ENCODE results near the gene TP53I11.

Gene TP53I11

DNA sequence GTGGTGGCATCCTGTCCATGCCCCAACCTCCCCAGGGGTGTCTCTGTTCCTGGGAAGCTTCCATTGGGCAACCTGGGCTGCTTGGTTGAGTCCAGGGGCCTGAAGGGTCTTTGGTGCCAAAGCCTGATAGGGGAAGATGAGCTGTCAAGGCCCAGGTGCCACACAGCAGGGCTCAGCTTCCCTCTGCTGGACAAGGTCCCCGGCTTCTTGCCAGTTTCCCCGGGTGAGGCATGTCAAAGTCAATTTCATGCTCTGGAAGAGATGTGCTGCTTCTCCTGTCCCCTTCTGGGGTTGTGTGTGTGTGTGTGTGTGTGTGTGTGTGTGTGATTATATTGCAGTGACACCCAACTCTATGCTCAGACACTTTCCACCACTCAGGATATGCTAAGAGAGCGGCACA lies 26.9 kb downstream of the TP53I11 start:
- TF ChIP-seq, protein P1, sequence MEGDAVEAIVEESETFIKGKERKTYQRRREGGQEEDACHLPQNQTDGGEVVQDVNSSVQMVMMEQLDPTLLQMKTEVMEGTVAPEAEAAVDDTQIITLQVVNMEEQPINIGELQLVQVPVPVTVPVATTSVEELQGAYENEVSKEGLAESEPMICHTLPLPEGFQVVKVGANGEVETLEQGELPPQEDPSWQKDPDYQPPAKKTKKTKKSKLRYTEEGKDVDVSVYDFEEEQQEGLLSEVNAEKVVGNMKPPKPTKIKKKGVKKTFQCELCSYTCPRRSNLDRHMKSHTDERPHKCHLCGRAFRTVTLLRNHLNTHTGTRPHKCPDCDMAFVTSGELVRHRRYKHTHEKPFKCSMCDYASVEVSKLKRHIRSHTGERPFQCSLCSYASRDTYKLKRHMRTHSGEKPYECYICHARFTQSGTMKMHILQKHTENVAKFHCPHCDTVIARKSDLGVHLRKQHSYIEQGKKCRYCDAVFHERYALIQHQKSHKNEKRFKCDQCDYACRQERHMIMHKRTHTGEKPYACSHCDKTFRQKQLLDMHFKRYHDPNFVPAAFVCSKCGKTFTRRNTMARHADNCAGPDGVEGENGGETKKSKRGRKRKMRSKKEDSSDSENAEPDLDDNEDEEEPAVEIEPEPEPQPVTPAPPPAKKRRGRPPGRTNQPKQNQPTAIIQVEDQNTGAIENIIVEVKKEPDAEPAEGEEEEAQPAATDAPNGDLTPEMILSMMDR (conservative IDR thresholded peaks at IDR 0.05; ENCODE audit: low read depth): no peak
- CTCF ChIA-PET: interaction anchor here (0.6 to 1.1 kb wide), 3 partner anchors 9 to 194 kb away, joined by 3 to 4 read pairs (median 3); no protein-coding TSS in a partner anchor
- DNase-seq (ENCODE audit: low spot score): no peak
- H3K27ac ChIP-seq: no peak overlapping the region
- POLR2A ChIA-PET (ENCODE audit: low non-redundant PET): no interaction called here

DNA sequence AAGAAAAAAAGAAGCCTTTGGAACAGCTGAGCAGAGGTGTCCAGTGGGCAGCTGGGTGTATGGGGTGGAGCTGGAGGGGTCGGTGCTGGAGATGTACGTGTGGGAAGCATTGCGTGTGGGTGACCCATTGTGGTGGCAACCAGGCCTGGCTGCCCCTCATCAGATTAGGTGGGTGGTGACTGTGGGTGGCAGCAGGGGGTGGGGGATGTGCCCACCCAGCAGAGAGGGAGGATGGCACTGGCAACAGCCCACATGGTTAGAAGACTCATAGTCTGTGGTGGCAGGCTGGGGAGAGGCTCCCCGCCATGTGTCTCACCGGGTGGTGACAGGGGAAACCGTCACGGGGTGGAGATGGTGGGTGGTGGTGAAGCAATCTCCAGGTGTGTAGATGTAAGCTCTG lies 27.6 kb downstream of the TP53I11 start:
- no peak for DNase-seq (ENCODE audit: low spot score)
- H3K27ac ChIP-seq: no peak overlapping the region
- TF ChIP-seq, protein P1 (conservative IDR thresholded peaks at IDR 0.05; ENCODE audit: low read depth): no peak
- ChIA-PET CTCF (interaction anchor here (0.6 to 1.1 kb wide), 3 partner anchors 10 to 182 kb away, joined by 3 to 4 read pairs (median 3); no protein-coding TSS in a partner anchor), POLR2A (ENCODE audit: low non-redundant PET) (no interaction called here)

DNA sequence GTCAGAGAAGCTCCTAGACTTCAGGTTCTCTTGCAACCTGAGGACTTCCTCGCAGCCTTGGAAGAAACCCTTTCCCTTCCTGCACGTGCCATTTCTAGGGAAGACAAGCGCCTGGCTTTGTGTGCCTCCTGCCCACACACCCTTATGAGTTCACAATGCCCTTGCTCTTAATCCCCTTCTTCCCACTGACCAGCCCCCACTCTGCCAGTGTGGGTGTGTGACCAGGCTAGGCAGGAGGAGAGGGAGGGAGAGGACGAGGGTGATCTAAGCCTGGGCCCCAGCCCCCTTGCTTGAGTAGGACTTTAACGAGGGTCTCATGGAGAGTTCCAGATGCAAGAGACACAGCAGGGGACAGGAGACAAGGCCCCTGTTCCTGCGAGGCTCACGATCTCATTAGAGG lies 30.2 kb downstream of the TP53I11 start:
- ChIA-PET CTCF (interaction anchor here (0.6 to 1.2 kb wide), 3 partner anchors 9 to 787 kb away, joined by 3 to 4 read pairs (median 3); no protein-coding TSS in a partner anchor), POLR2A (ENCODE audit: low non-redundant PET) (no interaction called here)
- no peak overlapping the region for H3K27ac ChIP-seq
- DNase-seq (ENCODE audit: low spot score): no peak
- TF ChIP-seq, protein P1 (conservative IDR thresholded peaks at IDR 0.05; ENCODE audit: low read depth): no peak

DNA sequence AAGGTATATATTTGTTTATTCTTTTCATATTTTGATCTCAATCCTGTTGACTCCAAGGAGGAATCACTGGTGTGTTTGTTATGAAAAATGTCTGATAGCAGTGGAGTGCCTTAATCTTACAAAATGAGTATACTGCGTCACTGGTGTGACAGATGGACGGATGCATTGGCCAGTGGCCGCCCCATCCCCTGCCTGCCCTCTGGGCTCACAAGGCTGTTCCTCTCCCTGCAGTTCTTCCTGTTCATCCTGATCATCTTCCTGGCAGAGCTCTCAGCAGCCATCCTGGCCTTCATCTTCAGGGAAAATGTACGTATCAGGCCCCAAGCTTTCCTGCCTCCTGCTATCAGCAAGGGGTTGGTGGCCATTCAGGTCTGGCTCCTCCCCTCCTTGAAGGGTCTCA lies 32.9 kb downstream of the TP53I11 start:
- CTCF ChIA-PET: interaction anchor here (0.8 to 1.0 kb wide), 2 partner anchors 9 to 151 kb away, joined by 3 read pairs; no protein-coding TSS in a partner anchor
- POLR2A ChIA-PET (ENCODE audit: low non-redundant PET): no interaction called here

DNA sequence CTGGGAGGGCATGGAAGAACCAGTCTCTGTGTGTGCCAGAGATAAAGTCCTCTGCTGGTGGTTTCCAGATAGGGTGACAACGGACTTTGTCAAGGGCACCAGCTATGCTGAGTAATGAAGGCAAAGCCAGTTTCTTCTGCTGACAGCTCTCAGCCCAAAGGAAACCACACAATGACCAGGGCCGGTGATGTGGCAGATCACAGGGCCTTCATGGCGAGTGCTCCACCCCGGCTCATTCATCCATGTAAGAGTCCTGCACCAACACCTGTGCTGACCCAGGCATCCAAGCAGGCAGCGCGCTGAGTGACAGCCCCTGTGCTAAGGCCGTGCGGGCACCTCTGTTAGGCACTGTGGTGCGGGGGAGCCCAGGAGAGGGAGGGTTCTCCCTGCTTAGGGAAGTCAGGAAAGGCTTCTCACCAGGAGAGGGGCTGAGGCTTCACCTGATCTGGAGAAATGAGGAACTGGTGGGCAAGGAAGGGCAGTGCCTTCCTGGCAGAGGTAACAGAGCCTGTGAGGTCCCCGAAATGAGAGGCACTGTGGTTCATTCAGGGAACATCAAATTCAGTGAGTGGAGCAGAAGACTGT lies 33.8 kb downstream of the TP53I11 start:
- H3K27ac ChIP-seq: no peak overlapping the region

More for the DNA sequence above, 32.9 kb downstream of the TP53I11 start:
- H3K27ac ChIP-seq: no peak overlapping the region
- no peak for DNase-seq (ENCODE audit: low spot score)
- TF ChIP-seq, protein P1 (conservative IDR thresholded peaks at IDR 0.05; ENCODE audit: low read depth): no peak

DNA sequence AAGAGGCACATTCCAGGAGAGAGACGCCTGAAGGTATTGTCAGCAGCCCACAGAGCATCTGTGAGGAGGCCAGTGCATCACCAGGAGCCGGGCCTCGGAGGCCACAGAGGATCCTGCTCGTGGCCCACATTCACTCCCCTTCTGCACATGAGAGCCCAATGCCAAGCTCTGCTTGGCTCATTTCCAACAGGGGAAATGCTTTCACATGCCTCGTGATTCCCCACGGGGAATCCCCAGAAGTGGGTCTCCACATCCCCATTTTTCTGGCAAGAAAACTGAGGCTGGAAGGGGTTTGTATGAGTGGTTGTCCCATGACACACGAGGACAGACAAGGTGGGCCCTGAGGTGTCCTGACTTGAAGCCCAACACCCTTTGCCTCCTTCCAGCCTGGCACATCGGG lies 34.4 kb downstream of the TP53I11 start:
- DNase-seq (ENCODE audit: low spot score): no peak
- CTCF ChIA-PET: interaction anchor here (1.1 kb wide), 1 partner anchor 11 kb away, joined by 3 read pairs; no protein-coding TSS in a partner anchor
- POLR2A ChIA-PET (ENCODE audit: low non-redundant PET): no interaction called here
- TF ChIP-seq, protein P1 (conservative IDR thresholded peaks at IDR 0.05; ENCODE audit: low read depth): no peak
- H3K27ac ChIP-seq: no peak overlapping the region

More for the DNA sequence above, 33.8 kb downstream of the TP53I11 start:
- TF ChIP-seq, protein P1 (conservative IDR thresholded peaks at IDR 0.05; ENCODE audit: low read depth): no peak
- CTCF ChIA-PET: interaction anchor here (0.8 kb wide), 1 partner anchor 10 kb away, joined by 3 read pairs; no protein-coding TSS in a partner anchor
- POLR2A ChIA-PET (ENCODE audit: low non-redundant PET): no interaction called here
- no peak for DNase-seq (ENCODE audit: low spot score)
